Measurements from ENCODE around the gene NRXN3.

The NRXN3 gene

GRCh38 chr14:79734151-79734550 is 1564.0 kb downstream of the NRXN3 start:
- no peak for DNase-seq
- H3K9me3 ChIP-seq (ENCODE audit: control extremely low read depth in 1 of 5, control insufficient read depth in 4 of 5, insufficient read depth in 2 of 5, low read depth in 1 of 5, low read length in 4 of 5) = peaks cover 0 to 12% (median 2%) of the 10 kb centered on the region in 5 experiments
- no peak overlapping the region for H3K4me3 ChIP-seq (ENCODE audit: control insufficient read depth in 1 of 7, extremely low read depth in 1 of 7, insufficient read depth in 4 of 7, low read depth in 2 of 7, low read length in 6 of 7)
- ChIA-PET POLR2A (no interaction called here), CTCF (interaction anchor here (0.8 kb wide), 1 partner anchor 149 kb away, joined by 3 read pairs; no protein-coding TSS in a partner anchor)
- no CpG with 5 or more reads among the region's 3 CpGs for WGBS (ENCODE audit: insufficient coverage)
- H3K36me3 ChIP-seq (ENCODE audit: control insufficient read depth in 4 of 4, insufficient read depth in 4 of 4, low read length in 3 of 4) = no peaks in the 10 kb centered on the region
- peaks cover 0 to 4% (median 0%) of the 10 kb centered on the region in 5 experiments for H3K27me3 ChIP-seq (replicated peaks in 2 of 5; ENCODE audit: control insufficient read depth in 4 of 5, insufficient read depth in 5 of 5, low read length in 4 of 5)
- H3K27ac ChIP-seq (ENCODE audit: insufficient read depth in 1 of 2, low read depth in 1 of 2, low read length in 2 of 2, poor library complexity in 1 of 2, severe bottlenecking in 2 of 2) = no peak overlapping the region
- peaks cover 0 to 9% (median 3%) of the 10 kb centered on the region in 4 experiments for H3K4me1 ChIP-seq (ENCODE audit: control extremely low read depth in 1 of 4, control insufficient read depth in 4 of 4, insufficient read depth in 4 of 4, low read length in 3 of 4)

GRCh38 chr14:79734656-79735055 is 1564.5 kb downstream of the NRXN3 start:
- POLR2A ChIA-PET = no interaction called here
- peaks cover 0 to 4% (median 0%) of the 10 kb centered on the region in 5 experiments for H3K27me3 ChIP-seq (replicated peaks in 2 of 5; ENCODE audit: control insufficient read depth in 4 of 5, insufficient read depth in 5 of 5, low read length in 4 of 5)
- H3K9me3 ChIP-seq (ENCODE audit: control extremely low read depth in 1 of 5, control insufficient read depth in 4 of 5, insufficient read depth in 2 of 5, low read depth in 1 of 5, low read length in 4 of 5) = peaks cover 0 to 12% (median 2%) of the 10 kb centered on the region in 5 experiments
- no peak overlapping the region for H3K27ac ChIP-seq (ENCODE audit: insufficient read depth in 1 of 2, low read depth in 1 of 2, low read length in 2 of 2, poor library complexity in 1 of 2, severe bottlenecking in 2 of 2)
- H3K36me3 ChIP-seq (ENCODE audit: control insufficient read depth in 4 of 4, insufficient read depth in 4 of 4, low read length in 3 of 4) = no peaks in the 10 kb centered on the region
- WGBS (ENCODE audit: insufficient coverage) = 100% methylated on average over 1 of the region's 1 CpG
- no peak overlapping the region for H3K4me3 ChIP-seq (ENCODE audit: control insufficient read depth in 1 of 7, extremely low read depth in 1 of 7, insufficient read depth in 4 of 7, low read depth in 2 of 7, low read length in 6 of 7)
- CTCF ChIA-PET = no interaction called here
- H3K4me1 ChIP-seq (ENCODE audit: control extremely low read depth in 1 of 4, control insufficient read depth in 4 of 4, insufficient read depth in 4 of 4, low read length in 3 of 4) = peaks cover 0 to 9% (median 3%) of the 10 kb centered on the region in 4 experiments
- no peak for DNase-seq

DNA sequence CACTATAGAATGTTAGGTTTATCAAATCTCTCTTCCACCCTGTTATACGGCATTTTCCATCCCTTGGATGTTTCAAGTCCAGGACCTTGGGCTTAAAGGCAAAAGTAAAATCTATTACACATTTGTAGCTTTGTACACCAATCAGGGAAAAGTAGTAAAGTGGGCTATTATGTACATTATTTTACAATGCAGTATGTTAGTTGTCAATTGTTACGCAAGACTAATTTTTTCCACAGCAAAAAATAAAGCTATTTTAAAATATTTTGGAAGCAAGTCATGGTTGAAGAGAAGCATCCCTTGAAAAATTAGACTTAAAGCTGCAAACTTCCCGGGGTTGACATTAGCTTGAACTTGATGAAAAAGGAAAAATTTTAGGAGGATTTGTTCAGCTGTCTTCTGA is 1564.9 kb downstream of the NRXN3 start:
- Histone ChIP-seq H3K4me3 (ENCODE audit: control insufficient read depth in 1 of 7, extremely low read depth in 1 of 7, insufficient read depth in 4 of 7, low read depth in 2 of 7, low read length in 6 of 7) (no peak overlapping the region), H3K27ac (ENCODE audit: insufficient read depth in 1 of 2, low read depth in 1 of 2, low read length in 2 of 2, poor library complexity in 1 of 2, severe bottlenecking in 2 of 2) (no peak overlapping the region), H3K36me3 (ENCODE audit: control insufficient read depth in 4 of 4, insufficient read depth in 4 of 4, low read length in 3 of 4) (no peaks in the 10 kb centered on the region), H3K4me1 (ENCODE audit: control extremely low read depth in 1 of 4, control insufficient read depth in 4 of 4, insufficient read depth in 4 of 4, low read length in 3 of 4) (peaks cover 0 to 9% (median 3%) of the 10 kb centered on the region in 4 experiments), H3K27me3 (replicated peaks in 2 of 5; ENCODE audit: control insufficient read depth in 4 of 5, insufficient read depth in 5 of 5, low read length in 4 of 5) (no peaks in the 10 kb centered on the region), H3K9me3 (ENCODE audit: control extremely low read depth in 1 of 5, control insufficient read depth in 4 of 5, insufficient read depth in 2 of 5, low read depth in 1 of 5, low read length in 4 of 5) (peaks cover 0 to 12% (median 2%) of the 10 kb centered on the region in 5 experiments)
- no CpG with 5 or more reads among the region's 3 CpGs for WGBS (ENCODE audit: insufficient coverage)
- ChIA-PET CTCF (no interaction called here), POLR2A (no interaction called here)
- DNase-seq = no peak

DNA sequence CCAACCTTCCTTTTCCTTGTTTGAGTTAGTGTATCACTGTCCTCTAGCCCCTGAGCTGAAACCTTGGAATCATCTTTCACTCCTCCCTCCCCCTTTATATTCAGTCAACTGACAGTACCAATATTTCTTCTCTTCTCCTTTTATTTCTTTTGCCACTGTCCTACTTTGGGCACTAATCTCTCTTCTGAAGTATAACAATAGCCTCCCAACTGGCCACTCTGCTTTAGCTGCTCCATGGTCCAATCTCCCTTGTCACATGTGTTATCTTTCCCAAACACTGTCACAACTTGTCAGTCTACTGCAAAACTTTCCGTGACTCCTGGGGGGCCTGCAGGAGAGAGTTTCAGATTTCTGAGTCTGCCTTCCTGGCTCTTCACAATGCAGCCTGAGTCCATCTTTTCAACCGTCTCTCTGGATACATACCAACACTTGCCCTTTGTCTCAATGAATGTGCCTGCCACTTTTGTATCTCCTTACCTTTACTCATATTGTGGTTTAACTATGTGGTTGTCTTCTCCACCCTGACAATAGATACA is 1570.0 kb downstream of the NRXN3 start:
- H3K27ac ChIP-seq (ENCODE audit: insufficient read depth in 1 of 2, low read depth in 1 of 2, low read length in 2 of 2, poor library complexity in 1 of 2, severe bottlenecking in 2 of 2) = no peak overlapping the region
- ChIA-PET CTCF (no interaction called here), POLR2A (no interaction called here)
- H3K4me1 ChIP-seq (ENCODE audit: control extremely low read depth in 1 of 4, control insufficient read depth in 4 of 4, insufficient read depth in 4 of 4, low read length in 3 of 4) = no peaks in the 10 kb centered on the region
- no peaks in the 10 kb centered on the region for H3K27me3 ChIP-seq (replicated peaks in 2 of 5; ENCODE audit: control insufficient read depth in 4 of 5, insufficient read depth in 5 of 5, low read length in 4 of 5)
- no peaks in the 10 kb centered on the region for H3K36me3 ChIP-seq (ENCODE audit: control insufficient read depth in 4 of 4, insufficient read depth in 4 of 4, low read length in 3 of 4)
- no peak for DNase-seq
- no peak overlapping the region for H3K4me3 ChIP-seq (ENCODE audit: control insufficient read depth in 1 of 7, extremely low read depth in 1 of 7, insufficient read depth in 4 of 7, low read depth in 2 of 7, low read length in 6 of 7)
- H3K9me3 ChIP-seq (ENCODE audit: control extremely low read depth in 1 of 5, control insufficient read depth in 4 of 5, insufficient read depth in 2 of 5, low read depth in 1 of 5, low read length in 4 of 5) = peaks cover 0 to 12% (median 2%) of the 10 kb centered on the region in 5 experiments
- 75% methylated on average over 2 of the region's 2 CpGs for WGBS (ENCODE audit: insufficient coverage)

DNA sequence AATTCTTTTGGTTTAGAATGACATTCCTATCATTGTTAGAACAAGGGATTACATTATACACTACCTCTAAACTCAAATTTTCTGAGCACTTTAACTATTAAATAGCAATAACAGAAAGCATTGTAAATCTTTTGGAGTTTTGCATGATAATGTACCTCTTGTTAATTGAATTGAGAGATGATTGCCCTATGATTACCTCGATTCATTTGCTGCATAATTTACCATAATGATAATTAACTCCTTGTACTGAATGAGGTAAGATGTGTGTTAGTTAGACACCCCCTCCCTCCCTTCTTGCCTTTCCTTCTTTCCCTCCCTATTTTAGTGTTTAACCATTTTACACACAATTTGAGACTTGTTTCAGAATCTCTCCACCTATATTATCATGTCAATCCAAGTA is 1572.0 kb downstream of the NRXN3 start:
- CTCF ChIA-PET = no interaction called here
- no peaks in the 10 kb centered on the region for H3K27me3 ChIP-seq (replicated peaks in 2 of 5; ENCODE audit: control insufficient read depth in 4 of 5, insufficient read depth in 5 of 5, low read length in 4 of 5)
- no peak for DNase-seq
- POLR2A ChIA-PET = no interaction called here
- peaks cover 0 to 2% (median 0%) of the 10 kb centered on the region in 5 experiments for H3K9me3 ChIP-seq (ENCODE audit: control extremely low read depth in 1 of 5, control insufficient read depth in 4 of 5, insufficient read depth in 2 of 5, low read depth in 1 of 5, low read length in 4 of 5)
- no peaks in the 10 kb centered on the region for H3K4me1 ChIP-seq (ENCODE audit: control extremely low read depth in 1 of 4, control insufficient read depth in 4 of 4, insufficient read depth in 4 of 4, low read length in 3 of 4)
- no peak overlapping the region for H3K27ac ChIP-seq (ENCODE audit: insufficient read depth in 1 of 2, low read depth in 1 of 2, low read length in 2 of 2, poor library complexity in 1 of 2, severe bottlenecking in 2 of 2)
- no CpG with 5 or more reads among the region's 1 CpG for WGBS (ENCODE audit: insufficient coverage)
- H3K4me3 ChIP-seq (ENCODE audit: control insufficient read depth in 1 of 7, extremely low read depth in 1 of 7, insufficient read depth in 4 of 7, low read depth in 2 of 7, low read length in 6 of 7) = no peak overlapping the region
- no peaks in the 10 kb centered on the region for H3K36me3 ChIP-seq (ENCODE audit: control insufficient read depth in 4 of 4, insufficient read depth in 4 of 4, low read length in 3 of 4)

DNA sequence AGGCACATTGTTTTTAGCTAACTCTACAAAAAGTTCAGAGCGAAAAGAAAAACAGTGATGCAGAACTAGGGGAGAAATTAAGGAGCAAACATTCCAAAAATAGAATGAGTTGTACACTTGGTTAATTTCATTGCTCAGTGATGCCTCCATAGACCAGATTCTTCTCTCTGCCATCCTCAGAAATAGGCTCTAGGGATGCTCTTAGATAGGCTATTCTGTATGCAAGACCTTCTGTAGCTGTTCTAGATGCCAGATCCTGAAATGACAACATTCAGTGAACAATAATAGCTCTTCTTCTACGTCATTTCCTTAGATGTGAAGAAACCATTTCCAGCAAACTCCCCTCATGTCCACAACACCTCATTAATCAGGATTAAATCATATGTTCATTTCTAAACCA is 1574.9 kb downstream of the NRXN3 start:
- POLR2A ChIA-PET = no interaction called here
- WGBS (ENCODE audit: insufficient coverage) = 100% methylated on average over 1 of the region's 2 CpGs
- H3K4me1 ChIP-seq (ENCODE audit: control extremely low read depth in 1 of 4, control insufficient read depth in 4 of 4, insufficient read depth in 4 of 4, low read length in 3 of 4) = no peaks in the 10 kb centered on the region

DNA sequence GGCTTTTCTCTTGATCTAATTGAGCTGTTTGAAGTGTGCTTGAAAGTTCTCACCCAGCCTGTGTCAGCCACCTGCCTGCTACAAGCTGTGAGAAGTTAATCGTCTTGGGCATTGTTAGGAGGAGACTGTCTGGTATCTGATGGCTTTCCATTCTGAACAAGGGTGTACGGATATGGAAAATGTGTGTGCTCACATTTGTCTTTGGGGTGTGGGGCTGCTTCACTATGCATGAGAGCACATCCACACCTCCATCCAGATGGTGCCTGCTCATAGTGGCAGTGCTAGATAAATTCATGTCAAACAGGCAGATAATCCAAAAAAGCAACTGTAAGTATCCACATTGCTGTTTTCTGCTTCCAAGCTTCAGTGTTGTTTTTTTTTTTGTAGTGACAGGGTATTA is 1578.9 kb downstream of the NRXN3 start:
- POLR2A ChIA-PET = interaction anchor here (0.6 kb wide), 2 partner anchors 82 to 220 kb away, joined by 3 to 4 read pairs; no protein-coding TSS in a partner anchor
- 67% methylated on average over 1 of the region's 2 CpGs for WGBS (ENCODE audit: insufficient coverage)
- H3K4me3 ChIP-seq (ENCODE audit: control insufficient read depth in 1 of 7, extremely low read depth in 1 of 7, insufficient read depth in 4 of 7, low read depth in 2 of 7, low read length in 6 of 7) = no peak overlapping the region
- no peaks in the 10 kb centered on the region for H3K4me1 ChIP-seq (ENCODE audit: control extremely low read depth in 1 of 4, control insufficient read depth in 4 of 4, insufficient read depth in 4 of 4, low read length in 3 of 4)
- no peaks in the 10 kb centered on the region for H3K27me3 ChIP-seq (replicated peaks in 2 of 5; ENCODE audit: control insufficient read depth in 4 of 5, insufficient read depth in 5 of 5, low read length in 4 of 5)
- H3K27ac ChIP-seq (ENCODE audit: insufficient read depth in 1 of 2, low read depth in 1 of 2, low read length in 2 of 2, poor library complexity in 1 of 2, severe bottlenecking in 2 of 2) = no peak overlapping the region
- H3K36me3 ChIP-seq (ENCODE audit: control insufficient read depth in 4 of 4, insufficient read depth in 4 of 4, low read length in 3 of 4) = no peaks in the 10 kb centered on the region
- DNase-seq = no peak
- H3K9me3 ChIP-seq (ENCODE audit: control extremely low read depth in 1 of 5, control insufficient read depth in 4 of 5, insufficient read depth in 2 of 5, low read depth in 1 of 5, low read length in 4 of 5) = no peaks in the 10 kb centered on the region
- CTCF ChIA-PET = interaction anchor here (0.8 kb wide), 1 partner anchor 331 kb away, joined by 3 read pairs; no protein-coding TSS in a partner anchor

More for the DNA sequence above, 1574.9 kb downstream of the NRXN3 start:
- DNase-seq = no peak
- CTCF ChIA-PET = no interaction called here
- no peaks in the 10 kb centered on the region for H3K27me3 ChIP-seq (replicated peaks in 2 of 5; ENCODE audit: control insufficient read depth in 4 of 5, insufficient read depth in 5 of 5, low read length in 4 of 5)
- no peaks in the 10 kb centered on the region for H3K9me3 ChIP-seq (ENCODE audit: control extremely low read depth in 1 of 5, control insufficient read depth in 4 of 5, insufficient read depth in 2 of 5, low read depth in 1 of 5, low read length in 4 of 5)
- H3K36me3 ChIP-seq (ENCODE audit: control insufficient read depth in 4 of 4, insufficient read depth in 4 of 4, low read length in 3 of 4) = no peaks in the 10 kb centered on the region
- no peak overlapping the region for H3K27ac ChIP-seq (ENCODE audit: insufficient read depth in 1 of 2, low read depth in 1 of 2, low read length in 2 of 2, poor library complexity in 1 of 2, severe bottlenecking in 2 of 2)
- no peak overlapping the region for H3K4me3 ChIP-seq (ENCODE audit: control insufficient read depth in 1 of 7, extremely low read depth in 1 of 7, insufficient read depth in 4 of 7, low read depth in 2 of 7, low read length in 6 of 7)

All from common myeloid progenitor, CD34-positive (primary cell).